ENCODE data around the gene MON1B. TPM values are rescaled to one million over a fixed set of nuclear protein-coding genes. Genes with fewer than 3 reads are reported as not detected.
"Not testable (repeated sequence)": the region's sequence is repeated elsewhere in the genome, so short reads cannot be mapped to it uniquely, and the experiment has no call there.

The MON1B gene
- total RNA-seq, 1 experiment from 2014 or later = 49.1 TPM

DNA sequence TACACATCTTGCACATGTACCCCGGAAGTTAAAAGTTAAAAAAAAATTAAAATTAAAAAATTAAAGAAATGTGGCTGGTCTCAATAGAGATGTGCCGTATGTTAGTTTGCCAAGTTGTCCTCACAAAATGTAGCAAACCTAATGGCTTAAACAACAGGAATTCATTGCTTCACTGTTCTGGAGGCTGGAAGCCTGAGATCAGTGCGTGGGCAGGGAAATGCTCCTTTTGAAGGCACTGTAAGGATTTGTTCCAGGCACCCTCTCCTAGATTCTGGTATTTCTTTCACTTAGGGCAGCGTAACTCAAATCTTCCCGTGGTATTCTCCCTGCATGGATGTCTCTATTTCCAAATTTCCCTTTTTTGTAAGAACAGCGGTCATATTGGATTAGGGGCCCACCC is 32.7 kb upstream of the MON1B start (continued):
- TF ChIP-seq USF2 (CRISPR knock-in tag; IDR thresholded peaks at IDR 0.05) (no peak), CDX4 (CRISPR knock-in tag; IDR thresholded peaks at IDR 0.05; ENCODE audit: borderline replicate concordance) (no peak), ATF1 (CRISPR knock-in tag; IDR thresholded peaks at IDR 0.05) (no peak), TCF7 (CRISPR knock-in tag; IDR thresholded peaks at IDR 0.05; ENCODE audit: low read depth) (no peak), GABPB1 (CRISPR knock-in tag; IDR thresholded peaks at IDR 0.05) (no peak), ZNF423 (CRISPR knock-in tag; IDR thresholded peaks at IDR 0.05) (no peak), ZNF416 (CRISPR knock-in tag; IDR thresholded peaks at IDR 0.05) (no peak)
- TF ChIP-seq, protein P1, sequence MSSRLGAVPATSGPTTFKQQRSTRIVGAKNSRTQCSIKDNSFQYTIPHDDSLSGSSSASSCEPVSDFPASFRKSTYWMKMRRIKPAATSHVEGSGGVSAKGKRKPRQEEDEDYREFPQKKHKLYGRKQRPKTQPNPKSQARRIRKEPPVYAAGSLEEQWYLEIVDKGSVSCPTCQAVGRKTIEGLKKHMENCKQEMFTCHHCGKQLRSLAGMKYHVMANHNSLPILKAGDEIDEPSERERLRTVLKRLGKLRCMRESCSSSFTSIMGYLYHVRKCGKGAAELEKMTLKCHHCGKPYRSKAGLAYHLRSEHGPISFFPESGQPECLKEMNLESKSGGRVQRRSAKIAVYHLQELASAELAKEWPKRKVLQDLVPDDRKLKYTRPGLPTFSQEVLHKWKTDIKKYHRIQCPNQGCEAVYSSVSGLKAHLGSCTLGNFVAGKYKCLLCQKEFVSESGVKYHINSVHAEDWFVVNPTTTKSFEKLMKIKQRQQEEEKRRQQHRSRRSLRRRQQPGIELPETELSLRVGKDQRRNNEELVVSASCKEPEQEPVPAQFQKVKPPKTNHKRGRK (CRISPR knock-in tag; IDR thresholded peaks at IDR 0.05; ENCODE audit: borderline replicate concordance) = no peak

GRCh38 chr16:77165006-77165405 is 26.0 kb upstream of the MON1B start:
- H3K27ac Mint-ChIP-seq = no peak overlapping the region
- H3K27me3 Mint-ChIP-seq (ENCODE audit: low read depth) = no peaks in the 10 kb centered on the region
- no peak for TF ChIP-seq JAZF1 (CRISPR knock-in tag; IDR thresholded peaks at IDR 0.05)
- no peak for TF ChIP-seq MLX (CRISPR knock-in tag; IDR thresholded peaks at IDR 0.05)
- TF ChIP-seq ZNF138 (CRISPR knock-in tag; conservative IDR thresholded peaks at IDR 0.05) = no peak
- TF ChIP-seq ZNF671 (CRISPR knock-in tag; IDR thresholded peaks at IDR 0.05) = no peak
- no peak for TF ChIP-seq ZNF263 (CRISPR knock-in tag; IDR thresholded peaks at IDR 0.05; ENCODE audit: low read depth)
- TF ChIP-seq, protein P2, sequence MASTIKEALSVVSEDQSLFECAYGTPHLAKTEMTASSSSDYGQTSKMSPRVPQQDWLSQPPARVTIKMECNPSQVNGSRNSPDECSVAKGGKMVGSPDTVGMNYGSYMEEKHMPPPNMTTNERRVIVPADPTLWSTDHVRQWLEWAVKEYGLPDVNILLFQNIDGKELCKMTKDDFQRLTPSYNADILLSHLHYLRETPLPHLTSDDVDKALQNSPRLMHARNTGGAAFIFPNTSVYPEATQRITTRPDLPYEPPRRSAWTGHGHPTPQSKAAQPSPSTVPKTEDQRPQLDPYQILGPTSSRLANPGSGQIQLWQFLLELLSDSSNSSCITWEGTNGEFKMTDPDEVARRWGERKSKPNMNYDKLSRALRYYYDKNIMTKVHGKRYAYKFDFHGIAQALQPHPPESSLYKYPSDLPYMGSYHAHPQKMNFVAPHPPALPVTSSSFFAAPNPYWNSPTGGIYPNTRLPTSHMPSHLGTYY (CRISPR knock-in tag; IDR thresholded peaks at IDR 0.05) = no peak
- TF ChIP-seq FOXP1 (CRISPR knock-in tag; IDR thresholded peaks at IDR 0.05; ENCODE audit: borderline replicate concordance) = no peak
- TF ChIP-seq, protein P3, sequence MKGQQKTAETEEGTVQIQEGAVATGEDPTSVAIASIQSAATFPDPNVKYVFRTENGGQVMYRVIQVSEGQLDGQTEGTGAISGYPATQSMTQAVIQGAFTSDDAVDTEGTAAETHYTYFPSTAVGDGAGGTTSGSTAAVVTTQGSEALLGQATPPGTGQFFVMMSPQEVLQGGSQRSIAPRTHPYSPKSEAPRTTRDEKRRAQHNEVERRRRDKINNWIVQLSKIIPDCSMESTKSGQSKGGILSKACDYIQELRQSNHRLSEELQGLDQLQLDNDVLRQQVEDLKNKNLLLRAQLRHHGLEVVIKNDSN (CRISPR knock-in tag; IDR thresholded peaks at IDR 0.05) = no peak
- TF ChIP-seq ESRRA (CRISPR knock-in tag; IDR thresholded peaks at IDR 0.05; ENCODE audit: borderline replicate concordance) = no peak
- DNase-seq (ENCODE audit: low spot score) (no peak), ATAC-seq (no peak)
- POLR2A ChIA-PET = no interaction called here
- CTCF ChIA-PET = no interaction called here
- peaks cover 49% of the 10 kb centered on the region for H3K9me3 Mint-ChIP-seq
- H3K36me3 Mint-ChIP-seq = peaks cover 13% of the 10 kb centered on the region
- H3K4me3 Mint-ChIP-seq = no peak overlapping the region
- no peaks in the 10 kb centered on the region for H3K4me1 Mint-ChIP-seq

DNA sequence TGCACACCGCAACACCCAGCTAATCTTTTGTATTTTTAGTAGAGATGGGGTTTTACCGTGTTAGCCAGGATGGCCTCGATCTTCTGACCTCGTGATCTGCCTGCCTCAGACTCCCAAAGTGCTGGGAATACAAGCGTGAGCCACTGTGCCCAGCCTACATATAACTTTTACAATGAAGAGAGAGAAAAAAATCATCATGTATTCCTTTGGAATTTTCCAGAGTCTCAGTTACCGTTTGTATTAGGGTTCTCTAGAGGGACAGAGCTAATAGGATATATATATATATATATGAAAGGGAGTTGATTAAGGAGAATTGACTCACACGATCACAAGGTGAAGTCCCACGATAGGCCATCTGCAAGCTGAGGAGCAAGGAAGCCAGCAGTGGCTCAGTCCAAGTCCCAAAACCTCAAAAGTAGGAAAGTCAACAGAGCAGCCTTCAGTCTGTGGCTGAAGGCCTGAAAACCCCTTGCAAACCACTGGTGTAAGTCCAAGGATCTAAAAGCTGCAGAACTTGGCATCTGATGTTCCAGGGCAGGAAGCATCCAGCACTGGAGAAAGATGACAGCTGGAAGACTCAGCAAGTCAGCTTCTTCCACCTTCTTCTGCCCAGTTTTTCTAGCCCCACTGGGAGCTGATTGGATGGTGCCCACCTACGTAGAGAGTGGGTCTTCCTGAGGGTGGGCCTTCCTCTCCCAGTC is 25.3 kb upstream of the MON1B start:
- H3K27me3 Mint-ChIP-seq (ENCODE audit: low read depth); CTCF ChIA-PET; H3K27ac Mint-ChIP-seq; DNase-seq (ENCODE audit: low spot score); ATAC-seq; POLR2A ChIA-PET; H3K4me3 Mint-ChIP-seq; H3K4me1 Mint-ChIP-seq; H3K36me3 Mint-ChIP-seq: not testable (repeated sequence)
- peaks cover 42% of the 10 kb centered on the region for H3K9me3 Mint-ChIP-seq

All from WTC11 (cell line).